HG02759 (cell line): Measurements from ENCODE around the gene RBM17.
"Not testable (repeated sequence)": the region's sequence is repeated elsewhere in the genome, so short reads cannot be mapped to it uniquely, and the experiment has no call there.

ENCODE experiments used
- ATAC-seq: cut with Tn5 transposase; IDR thresholded peaks from one replicate; pipeline ENCODE4 v1.9.1; 2021; ENCODE audit warnings: mild to moderate bottlenecking, moderate library complexity; ENCODE audit not compliant: unreplicated experiment

Gene RBM17

DNA sequence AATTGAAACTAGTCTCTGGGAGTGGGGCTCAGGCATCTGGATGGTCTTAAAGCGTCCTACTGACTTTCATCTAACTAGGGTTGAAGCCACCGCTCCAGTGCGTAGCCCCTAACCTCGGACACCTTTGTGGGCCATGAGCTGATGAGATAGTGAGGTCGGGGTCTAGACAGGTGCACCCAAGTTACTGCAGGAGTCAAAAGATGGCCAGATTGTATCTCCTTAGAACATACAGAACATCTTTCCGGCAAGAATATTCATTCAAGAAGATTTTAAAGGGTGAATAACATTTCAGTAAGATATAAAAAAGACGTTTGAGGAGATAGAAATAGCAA is 20.6 kb downstream of the RBM17 start:
- ATAC-seq, result no peak

DNA sequence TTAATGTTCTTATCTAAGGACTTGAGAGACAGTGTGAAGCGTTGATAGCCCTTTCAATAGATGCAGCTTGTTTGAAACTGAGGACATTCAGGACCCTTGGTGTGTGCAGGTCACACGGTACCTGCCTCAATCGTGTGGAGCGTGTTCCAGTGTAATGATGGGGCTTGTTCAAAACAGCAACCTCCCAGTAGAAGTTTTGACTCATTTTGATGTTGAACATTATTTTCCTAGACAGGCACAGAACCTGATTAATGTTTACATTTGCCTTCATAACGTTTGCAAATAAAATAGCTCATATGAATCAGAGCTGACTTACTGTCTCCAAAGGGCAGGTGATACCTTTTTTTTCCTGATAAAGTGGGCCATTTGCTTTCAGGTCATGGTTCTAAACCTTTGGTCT is 21.3 kb downstream of the RBM17 start:
- no peak for ATAC-seq

DNA sequence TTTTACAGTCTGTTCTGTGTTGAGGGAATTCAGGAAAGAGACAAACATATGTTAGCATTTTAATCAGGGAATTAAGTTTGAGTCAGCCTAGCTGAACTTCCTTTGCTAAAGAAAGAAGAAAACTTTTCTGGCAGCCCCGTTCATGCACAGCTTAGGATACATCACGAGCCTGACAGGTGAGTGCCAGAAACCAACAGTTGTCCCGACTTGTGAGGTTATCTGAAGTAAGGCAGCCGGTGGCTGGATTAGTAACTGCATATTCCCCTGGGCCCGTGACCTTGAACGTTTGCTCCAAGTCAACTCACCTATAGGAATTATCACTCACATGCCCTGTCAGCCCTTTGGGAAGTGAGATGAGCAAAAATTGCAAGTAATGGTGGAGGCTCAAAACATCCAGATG is 24.1 kb downstream of the RBM17 start:
- ATAC-seq, result no peak

DNA sequence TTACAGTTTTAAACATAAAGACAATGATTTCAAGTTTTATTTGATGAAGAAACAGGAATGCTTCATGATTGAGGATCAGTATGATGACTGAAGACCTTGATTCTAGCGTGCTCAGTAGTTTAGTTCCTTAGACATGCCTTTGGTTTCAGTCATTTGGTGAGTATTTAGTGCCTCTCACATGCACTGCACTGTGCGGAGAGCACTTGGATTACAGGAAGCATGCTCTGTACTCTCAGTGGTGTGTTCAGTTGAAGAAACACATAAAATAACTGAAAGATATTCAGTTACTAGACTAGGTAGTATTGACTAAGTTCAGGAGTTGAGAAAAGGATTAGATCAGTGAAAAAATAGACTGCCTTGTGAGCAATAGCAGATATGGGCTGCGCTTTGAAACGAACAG is 25.5 kb downstream of the RBM17 start:
- ATAC-seq, result no peak

DNA sequence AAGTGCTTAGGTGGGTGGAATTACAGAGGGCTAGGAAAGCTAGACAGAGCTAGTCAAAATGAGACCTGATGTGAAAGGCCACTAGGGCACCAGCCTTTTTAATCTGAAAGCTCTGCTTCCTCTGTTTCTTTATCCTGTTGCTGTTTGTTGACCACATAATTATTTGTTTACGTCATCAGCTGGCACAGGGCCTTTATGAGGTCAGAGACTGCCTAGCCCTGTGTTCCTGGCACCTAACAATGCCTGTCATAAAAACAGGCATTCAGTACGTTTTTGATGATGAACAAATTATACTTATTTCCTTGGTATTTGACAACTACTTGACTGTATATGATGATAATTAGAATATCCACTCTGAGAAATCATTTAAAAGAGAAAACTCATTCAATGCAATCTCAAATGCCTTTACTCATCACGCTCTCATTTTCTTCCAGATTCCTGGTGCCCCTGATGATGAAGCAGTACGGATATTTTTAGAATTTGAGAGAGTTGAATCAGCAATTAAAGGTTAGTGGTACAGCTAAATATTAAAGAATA is 26.0 kb downstream of the RBM17 start:
- ATAC-seq, result no peak

DNA sequence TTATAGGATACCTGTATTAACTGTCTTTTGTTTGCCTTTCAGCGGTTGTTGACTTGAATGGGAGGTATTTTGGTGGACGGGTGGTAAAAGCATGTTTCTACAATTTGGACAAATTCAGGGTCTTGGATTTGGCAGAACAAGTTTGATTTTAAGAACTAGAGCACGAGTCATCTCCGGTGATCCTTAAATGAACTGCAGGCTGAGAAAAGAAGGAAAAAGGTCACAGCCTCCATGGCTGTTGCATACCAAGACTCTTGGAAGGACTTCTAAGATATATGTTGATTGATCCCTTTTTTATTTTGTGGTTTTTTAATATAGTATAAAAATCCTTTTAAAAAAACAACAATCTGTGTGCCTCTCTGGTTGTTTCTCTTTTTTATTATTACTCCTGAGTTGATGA is 26.6 kb downstream of the RBM17 start:
- no peak for ATAC-seq

DNA sequence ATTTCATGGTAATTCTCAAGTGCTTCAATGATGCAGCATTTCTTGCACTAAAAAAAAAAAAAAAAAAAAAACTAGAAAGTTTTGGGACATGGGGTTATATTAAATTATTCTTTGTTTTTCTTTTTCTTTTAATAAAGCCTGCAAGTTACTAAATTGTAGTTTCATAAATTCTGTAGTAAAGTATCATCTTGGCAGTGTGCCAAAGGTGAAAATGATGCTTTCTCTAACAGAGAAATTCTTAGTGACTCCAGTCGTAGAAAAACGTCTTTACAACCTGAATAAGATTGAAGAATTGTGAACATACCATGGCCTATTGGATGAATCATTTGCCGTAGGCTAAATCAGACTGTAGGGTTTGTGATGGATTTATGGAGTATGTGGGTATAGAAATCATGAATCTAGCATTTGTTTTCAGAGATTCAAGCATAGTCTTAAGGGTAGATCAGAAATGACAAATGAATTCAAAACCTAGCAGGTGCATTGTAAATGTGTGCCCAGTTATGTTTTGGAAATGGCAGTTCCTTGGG is 27.1 kb downstream of the RBM17 start:
- no peak for ATAC-seq

DNA sequence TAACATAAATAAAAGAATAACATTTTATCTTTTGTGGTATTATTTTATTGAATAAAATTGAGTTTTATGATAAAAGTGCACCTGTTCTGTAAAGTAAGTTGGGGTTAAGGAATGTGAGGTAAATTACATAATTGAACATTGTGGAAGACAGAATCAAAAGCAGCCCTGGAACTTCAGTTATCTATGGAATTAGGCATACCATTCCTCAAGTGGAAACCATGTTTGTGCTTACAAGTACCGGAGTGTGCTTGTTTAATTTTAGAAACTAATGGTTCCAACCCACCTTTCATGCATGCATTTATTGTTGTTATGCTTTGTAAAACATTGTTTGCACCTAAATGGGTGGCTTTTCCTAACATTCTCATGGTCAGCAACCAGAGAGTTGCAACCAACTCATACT is 28.0 kb downstream of the RBM17 start:
- ATAC-seq, result no peak

DNA sequence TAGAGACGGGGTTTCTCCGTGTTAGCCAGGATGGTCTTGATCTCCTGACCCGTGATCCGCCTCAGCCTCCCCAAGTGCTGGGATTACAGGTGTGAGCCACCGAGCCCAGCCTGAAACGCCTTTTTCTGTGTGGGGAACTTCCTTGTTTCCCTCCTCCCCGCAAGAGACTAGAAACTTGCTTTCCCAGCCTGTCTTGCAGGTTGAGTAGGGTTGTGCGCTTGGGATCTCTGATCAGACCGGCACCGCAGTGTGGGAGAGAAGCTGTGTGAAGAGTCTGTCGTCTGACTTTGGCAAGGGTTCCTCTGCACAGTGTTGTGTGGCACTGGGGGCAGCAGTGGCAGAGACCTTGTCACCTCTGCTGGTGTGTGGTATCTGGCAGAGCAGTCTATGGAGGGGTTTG is 28.9 kb downstream of the RBM17 start:
- no peak for ATAC-seq

DNA sequence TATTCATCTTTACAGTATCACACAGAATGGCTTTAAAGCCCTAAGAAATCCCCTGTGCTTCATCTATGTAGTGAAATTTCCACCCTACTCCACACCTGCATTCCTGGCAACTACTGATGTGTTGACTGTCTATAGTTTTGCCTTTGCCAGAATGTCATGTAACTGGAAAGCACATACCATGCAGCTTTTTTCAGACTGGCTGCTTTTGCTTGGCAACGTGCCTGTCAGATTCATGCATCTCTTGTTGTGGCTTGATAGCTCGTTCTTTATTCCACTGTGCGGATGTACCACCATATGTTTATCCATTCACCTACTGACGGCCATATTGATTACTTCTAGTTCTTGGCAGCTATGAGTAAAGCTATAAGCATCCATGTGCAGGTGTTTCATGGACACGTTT is 30.6 kb downstream of the RBM17 start:
- no peak for ATAC-seq

DNA sequence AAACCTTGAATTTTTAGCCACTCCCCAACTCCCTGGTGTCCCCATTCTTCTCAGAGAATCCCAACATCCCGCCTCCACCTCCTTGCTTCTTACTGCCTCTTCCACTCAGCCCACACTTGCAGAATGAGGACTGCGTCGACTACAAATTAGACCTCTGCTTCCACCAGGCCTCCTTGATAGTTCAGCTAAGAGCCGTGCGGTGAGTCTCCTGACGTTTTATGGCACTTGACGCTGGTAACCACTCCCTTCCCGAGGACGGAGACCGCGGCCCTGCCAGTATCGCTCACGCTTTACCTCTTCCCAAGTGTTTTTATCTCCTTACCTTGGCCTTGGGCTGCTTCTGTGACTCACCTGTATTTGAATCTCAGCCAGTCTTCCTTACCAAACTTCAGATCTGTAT is 31.1 kb downstream of the RBM17 start:
- no peak for ATAC-seq

DNA sequence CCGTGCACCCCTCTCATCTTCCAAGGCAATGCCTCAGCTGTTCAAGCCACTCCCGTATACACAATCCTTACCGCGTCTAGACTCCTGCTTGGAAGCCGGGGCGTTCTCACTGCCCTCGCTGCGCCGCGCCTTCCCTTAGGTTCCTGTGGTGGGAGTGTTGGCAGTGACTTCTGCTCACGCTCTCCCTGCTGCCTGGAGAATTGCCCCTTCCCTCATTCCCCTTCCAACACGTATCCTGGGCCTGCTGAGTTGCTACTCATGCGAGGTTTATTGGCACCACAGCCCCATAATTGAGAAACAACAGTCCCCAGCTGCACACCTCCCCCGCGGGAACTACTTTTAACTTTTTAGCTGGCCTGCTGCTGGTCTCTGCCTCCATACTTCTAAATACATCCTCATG is 31.9 kb downstream of the RBM17 start:
- ATAC-seq, result no peak

DNA sequence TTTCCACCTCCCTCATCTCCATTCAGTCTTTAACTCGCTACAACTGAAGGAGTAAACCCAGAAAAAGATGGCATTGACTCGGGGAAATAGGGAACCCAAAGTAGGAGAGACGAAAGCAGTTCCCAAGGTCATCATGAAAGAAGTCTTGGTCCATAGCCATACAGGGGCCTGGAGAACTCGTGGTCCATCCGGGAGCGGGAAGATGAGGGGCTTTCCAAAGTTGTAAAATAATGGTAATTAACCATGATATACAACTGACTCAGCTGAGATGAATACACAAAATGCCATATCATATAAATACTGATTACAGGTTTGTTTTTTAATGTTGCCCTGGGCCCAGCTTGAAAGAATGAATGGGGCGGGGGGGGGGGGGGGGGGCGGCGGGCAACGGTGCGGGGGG is 32.3 kb downstream of the RBM17 start:
- no peak for ATAC-seq

DNA sequence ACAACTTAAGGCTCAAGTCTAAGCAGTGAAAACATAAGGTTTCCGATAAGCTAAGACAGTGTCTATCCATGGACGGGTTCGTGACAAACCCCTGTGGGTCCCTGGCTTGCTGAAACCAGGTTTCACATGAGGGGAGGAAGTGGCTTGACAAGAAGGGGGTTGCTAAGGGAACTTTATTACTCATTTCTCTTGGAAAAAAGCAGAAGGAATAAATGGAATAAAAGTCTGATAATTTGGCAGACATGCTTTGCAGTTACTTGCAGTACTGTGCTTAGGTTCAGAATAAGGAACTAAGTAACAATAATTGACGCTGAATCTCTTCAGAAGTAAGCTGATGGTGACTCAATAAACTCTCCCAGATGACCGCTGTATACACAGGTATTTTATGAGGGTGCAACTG is 34.7 kb downstream of the RBM17 start:
- ATAC-seq, result no peak

DNA sequence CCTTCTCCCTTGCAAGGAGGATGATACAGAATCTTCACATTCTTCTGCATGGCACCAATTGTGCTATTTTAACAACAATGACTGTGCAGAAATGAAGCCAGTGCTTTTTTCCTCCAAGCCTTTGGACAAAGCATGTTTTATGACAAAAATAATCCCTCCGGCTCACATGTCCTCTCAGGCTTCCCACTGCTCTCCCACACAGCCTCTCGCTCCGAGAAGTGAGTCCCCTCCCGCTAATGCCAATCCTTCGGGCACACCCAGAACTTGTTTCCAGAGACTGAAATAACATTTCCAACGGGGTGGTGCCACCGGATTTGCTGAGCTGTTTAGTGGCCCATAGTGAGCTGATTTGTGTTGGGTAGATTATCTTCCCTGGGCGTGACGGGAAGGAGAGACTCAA is 35.8 kb downstream of the RBM17 start:
- no peak for ATAC-seq

DNA sequence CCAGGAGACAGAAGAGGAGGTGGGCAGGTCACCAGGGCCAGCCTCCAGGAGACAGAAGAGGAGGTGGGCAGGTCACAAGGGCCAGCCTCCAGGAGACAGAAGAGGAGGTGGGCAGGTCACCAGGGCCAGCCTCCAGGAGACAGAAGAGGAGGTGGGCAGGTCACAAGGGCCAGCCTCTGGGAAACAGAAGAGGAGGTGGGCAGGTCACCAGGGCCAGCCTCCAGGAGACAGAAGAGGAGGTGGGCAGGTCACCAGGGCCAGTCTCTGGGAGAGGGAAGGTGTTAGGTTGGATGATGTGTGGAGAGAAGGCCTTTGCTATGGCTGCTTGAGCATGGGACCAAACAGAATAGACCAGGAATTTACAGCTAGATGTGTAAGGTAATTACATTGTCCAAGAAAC is 38.6 kb downstream of the RBM17 start:
- ATAC-seq, result not testable (repeated sequence)

DNA sequence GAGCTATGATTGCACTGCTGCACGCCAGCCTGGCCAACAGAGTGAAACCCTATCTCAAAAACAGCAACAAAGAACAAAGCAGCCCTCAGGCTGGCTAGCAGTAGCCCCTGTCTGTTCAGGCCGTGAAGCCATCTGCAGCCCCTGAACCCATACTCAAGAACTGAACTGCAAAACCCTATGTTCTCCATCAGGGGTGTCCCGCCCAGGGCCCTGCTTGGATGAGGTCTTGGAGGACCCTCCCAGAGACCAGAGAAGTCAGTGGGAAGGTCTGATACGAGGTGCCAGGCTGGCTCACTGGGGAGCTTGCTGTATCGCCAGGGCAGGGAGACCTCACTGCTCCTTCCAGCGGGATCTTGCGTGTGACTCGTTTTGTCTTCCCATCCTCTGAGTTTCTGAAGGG is 39.3 kb downstream of the RBM17 start:
- no peak for ATAC-seq

DNA sequence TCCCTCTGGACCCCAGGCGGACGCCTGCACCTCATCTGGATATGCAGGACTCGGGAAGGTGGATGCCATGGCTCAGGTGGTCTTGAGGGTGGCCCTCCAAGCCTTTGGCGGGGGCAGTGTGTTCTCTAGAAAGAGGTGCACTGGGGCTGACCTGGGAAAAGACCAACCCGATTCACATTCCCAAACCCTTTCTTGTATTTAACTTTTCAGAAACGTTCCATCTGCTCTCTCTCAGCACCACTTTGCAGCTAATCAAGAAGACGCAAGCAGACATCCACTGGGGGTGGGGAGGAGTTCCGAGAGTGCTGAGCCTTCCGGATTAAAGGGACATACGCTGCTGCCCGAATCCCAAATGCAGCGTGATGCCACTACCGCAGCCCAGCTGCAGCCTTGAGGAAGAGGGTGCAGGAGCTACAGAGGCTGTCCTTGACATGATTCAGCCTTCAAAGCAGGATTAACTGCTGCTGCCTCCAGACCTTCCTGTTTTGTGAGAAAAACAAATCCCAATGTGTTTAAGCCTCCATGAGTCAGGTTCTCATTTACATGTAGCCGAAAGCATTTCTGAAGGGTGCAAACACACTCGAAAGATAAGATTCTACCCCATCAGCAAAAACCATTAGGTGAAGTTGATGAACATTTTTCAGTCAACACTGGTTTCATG is 39.9 kb downstream of the RBM17 start:
- ATAC-seq, result no peak

DNA sequence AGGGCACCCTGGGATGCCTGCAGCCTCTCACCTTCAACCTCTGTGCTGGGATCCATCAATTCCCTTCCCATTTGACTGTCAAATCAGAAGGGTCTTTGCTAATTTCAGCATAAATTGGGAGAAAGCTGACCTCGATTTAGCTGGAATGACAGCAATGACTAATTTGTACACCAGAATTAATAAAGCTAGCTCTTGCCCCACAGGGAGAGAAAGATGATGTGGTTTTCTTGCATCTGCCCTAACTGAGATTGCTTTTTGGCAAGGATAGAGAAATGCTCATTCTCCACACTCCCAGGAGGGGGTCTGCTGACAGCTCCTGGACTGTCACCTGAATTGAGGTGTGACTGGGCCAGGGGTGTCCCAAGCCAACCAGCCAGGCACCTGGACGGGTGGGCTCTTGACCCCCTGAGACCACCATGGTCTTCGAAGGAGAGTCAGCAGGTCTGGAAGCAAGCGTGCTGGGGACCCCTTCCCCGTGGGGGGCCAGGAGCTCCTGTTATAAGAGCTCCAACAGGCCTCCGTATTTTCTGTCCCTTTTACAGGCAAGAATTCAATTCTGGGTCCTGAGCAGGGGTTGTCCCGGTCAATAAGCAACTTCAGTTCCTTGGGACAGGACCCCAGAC is 42.1 kb downstream of the RBM17 start:
- ATAC-seq, result no peak

DNA sequence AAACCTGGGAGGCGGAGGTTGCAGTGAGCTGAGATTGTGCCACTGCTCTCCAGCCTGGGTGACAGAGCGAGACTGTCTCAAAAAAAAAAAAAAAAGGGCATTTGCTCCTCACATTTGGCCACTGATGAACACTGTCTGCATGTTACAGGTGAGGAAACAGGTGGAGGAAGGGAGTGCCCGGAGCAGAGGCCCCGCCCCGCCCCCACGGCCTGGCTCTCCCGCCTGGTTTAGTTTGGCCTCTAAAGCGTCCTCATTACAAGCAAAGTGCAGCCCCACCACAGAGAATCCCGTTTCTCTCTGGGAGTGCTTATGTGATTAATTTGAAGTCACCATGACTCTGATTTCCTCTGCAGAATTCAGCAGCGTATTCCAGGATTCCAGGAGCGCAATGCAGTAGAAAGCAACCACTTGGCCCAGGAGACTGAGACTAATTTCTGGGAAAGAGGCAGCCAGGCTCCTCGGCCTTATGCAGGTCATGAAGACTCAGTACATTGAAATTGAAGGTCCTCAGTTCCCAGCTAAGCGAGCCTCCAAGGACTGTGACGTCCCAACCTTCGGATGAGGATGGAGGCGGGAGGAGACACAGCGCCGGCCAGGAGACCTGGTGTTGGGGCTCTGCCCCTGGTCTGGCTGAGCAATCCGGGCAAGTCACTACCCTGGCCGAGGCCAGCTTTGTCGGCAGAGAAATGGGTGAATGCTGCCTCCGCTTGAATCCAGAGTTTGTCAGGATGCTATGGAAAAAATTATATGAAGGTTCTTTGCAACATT is 44.7 kb downstream of the RBM17 start:
- ATAC-seq, result no peak

DNA sequence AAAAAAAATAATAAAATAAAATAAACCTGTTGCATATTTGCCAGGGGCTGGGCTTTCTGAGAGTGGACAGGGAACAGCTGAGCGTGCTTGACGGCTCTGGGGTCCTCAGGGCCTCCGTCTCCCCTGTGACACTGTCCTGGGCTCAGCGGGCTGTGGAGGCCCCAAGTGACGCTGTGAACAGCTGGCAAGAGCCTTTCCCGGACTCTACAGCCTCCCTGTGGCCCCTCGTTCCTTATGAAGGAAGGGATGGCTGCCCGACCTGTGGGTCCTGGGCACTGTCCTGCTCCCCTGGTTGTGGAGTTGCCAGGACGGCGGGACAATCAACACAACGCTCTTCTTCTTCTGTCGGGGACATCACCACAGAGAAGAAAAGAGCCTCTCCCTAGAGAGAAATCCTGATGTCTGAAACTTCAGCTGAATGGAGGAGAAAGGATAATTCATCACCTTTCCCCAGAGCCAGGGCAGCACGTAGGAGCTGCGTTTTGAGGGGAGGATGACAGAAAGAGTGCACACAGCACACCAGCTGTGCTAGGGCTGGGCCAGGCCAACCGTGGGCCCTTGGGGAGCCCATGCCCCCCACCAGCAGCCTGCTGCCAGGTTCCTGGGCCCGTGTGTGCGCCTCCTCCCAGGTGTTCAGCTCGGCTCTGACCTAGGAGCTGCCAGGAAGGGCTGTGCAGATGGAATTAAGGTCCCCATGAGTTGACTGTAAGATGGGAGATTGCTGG is 45.4 kb downstream of the RBM17 start:
- no peak for ATAC-seq
